GM18526 (cell line): ENCODE results near the gene PRM3.
A peak's percentile ranks its signal among the peaks of the same experiment; 100 is the strongest.

ENCODE experiments used
- POLR2A ChIP-seq: IDR thresholded peaks from 3 replicates; pipeline ENCODE4 v1.6.1; 2011; ENCODE audit not compliant: insufficient read length; ENCODE audit errors: extremely low read depth

Gene PRM3

DNA sequence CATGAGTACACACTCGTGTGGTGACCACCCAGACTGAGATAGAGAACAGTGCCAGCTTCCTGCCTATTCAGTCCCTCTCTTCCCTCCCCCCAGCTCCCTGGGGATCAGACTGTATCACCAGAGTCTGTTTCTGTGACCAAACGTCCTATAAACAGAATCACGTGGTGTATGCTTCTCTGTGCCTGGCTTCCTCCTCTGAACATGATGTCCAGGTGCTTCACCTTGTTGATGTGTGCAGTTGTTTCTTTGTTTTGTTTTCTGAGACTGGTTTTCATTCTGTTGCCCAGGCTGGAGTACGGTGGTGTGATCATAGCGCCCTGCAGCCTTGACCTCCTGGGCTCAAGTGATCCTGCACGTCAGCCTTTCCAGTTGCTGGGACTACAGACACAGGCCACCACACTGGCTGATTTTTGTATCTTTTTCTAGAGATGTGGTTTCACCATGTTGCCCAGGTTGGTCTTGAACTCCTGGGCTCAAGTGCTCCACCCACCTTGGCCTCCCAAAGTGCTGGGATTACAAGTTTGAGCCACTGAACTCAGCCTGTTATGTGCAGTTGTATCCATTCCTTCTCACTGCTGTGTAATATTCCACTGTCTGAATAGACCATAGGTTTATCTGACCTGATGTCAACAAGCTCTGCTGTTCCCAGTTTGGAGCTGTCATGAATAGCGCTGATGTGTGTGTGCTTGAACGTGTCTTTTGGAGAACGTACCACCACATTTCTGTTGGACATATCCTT lies 36.6 kb upstream of the PRM3 start:
- no peak for TF ChIP-seq POLR2A

DNA sequence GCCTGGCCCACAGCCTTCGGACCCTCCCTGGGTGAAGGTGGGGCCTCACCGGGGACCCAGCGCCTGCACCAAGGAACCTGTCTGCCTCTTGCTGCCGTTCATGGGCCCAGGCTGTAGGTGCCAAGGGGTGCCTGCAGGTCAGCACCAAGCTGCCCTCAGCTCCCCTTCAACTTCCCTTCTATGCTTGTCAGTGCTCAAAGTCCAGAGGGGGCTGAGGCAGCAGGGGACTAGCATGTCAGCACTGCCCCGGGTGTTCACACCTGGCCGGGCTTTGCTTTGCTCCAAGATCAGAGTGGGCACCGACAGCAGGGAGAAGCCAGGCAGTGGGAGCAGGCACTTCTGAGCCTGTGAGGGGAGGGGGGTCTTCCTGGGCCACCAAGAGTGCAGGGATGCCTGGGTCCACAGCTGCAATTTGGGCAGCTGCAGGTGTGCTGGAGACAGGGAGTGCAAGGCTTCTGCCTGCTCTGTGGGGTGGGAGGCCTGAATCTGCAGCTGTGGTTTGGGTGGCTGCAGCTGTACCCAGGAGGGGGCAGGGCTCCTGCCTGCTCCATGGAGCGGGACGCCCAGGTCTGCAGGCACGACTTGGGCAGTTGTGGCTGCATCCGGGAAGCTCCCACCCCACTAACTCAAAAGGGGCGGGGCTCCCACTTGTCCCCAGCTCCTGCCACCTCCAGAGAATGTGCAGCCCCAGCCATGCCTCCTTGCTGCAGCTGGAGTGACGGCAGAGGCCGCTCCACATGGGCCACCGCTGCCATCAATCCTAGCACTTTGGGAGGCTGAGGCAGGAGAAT lies 35.3 kb upstream of the PRM3 start:
- TF ChIP-seq POLR2A, result no peak

DNA sequence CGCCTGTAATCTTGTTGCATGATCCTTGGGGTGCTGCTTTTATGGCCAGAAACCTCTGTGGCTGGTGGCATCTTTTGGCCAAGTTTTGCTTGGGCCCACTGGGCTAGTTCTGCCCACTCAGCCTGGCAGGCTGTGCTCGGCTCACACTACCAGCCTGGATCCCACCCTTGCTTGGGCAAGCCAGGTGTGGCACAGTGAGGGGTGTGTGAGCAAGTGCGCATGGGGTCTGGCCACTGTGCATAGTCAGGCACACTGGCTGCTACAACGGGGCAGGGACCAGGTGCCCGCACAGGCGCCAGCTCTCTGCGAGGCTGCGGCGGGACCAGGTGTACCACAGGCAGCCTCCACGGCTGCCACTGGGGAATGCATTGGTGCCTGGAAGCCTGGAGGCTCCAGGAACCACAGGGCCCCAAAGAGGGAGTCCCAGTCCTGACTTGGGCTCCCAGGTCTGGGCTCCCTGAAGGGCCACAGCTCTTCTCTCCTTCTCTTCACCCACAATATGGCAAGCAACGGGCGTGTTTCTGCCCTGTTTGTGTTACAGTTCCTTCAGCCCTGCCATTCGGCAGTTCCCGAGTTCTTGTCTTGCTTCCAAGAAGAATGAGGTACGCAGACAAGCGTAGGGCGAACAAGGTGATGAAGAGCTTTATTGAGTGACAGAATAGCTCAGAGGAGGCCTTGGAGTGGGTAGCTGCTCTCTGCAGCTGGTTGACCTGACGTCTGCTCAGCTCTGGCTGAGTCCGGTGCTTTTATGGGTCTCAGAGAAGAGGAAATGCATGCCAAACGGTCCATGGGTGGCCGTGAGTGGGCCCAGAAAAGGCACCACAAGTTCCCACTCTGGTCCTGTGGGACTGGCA lies 34.4 kb upstream of the PRM3 start:
- TF ChIP-seq POLR2A, result no peak

- no peak for TF ChIP-seq POLR2A
These were observed 33.7 kb upstream of the PRM3 start for GRCh38 chr16:11306997-11307638.

GRCh38 chr16:11306381-11306780 lies 33.0 kb upstream of the PRM3 start:
- no peak for TF ChIP-seq POLR2A

DNA sequence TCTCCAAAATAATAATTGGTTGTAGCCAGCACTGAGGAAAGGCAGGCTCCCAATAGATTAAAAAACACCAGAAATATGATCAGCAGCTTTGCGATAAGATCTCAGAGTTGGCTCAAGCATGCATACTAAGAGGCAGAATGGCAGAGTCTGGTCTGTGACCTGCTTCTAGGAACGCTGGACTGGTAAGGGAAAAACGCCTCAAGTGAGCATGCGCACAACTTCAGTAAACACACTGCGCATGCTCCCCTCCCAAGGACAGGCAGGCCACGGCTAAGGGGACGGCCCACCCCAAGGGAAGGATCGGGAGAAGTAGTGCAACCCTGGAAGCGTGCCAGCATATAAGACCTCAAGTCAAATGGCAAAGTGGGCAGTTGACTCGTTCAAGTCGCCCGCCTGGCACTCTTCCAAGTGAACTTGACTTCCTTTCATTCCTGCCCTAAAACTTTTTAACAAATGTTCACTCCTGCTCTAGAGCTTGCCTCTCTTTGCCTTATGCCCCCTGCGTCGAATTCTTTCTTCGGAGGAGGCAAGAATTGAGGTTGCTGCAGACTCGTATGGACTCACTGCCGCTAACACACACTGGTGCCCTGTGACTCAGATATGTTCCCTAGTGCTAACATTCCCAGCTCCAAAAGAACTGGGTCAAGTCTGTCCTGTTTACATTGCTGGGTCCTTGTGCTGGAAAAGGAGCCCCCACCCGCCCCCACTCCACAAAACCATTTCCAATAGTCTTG lies 30.1 kb upstream of the PRM3 start:
- TF ChIP-seq POLR2A, result no peak

- TF ChIP-seq POLR2A, result no peak
These were observed 29.5 kb upstream of the PRM3 start for GRCh38 chr16:11302977-11303376.

- no peak for TF ChIP-seq POLR2A
These were observed 28.4 kb upstream of the PRM3 start for GRCh38 chr16:11301645-11302501.

DNA sequence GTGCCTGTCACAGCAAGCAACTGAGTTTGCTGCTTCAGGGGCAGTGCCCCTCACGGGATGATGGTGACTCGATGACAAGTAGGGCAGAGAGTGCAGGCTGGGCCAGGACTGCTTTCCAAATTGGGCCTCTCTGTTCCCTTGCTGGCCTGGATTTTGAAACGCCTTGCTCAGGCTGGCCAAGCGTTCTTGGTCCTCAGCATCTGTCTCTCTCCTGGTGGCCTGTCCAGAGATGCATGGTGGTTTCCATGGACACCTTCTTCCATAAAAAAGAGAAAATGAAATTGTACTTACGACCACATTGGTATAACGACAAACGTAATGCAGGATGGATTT lies 27.1 kb upstream of the PRM3 start:
- TF ChIP-seq POLR2A, result no peak

- no peak for TF ChIP-seq POLR2A
These were observed 26.6 kb upstream of the PRM3 start for GRCh38 chr16:11299865-11300559.

GRCh38 chr16:11298143-11298900 lies 24.9 kb upstream of the PRM3 start:
- TF ChIP-seq POLR2A, result no peak

DNA sequence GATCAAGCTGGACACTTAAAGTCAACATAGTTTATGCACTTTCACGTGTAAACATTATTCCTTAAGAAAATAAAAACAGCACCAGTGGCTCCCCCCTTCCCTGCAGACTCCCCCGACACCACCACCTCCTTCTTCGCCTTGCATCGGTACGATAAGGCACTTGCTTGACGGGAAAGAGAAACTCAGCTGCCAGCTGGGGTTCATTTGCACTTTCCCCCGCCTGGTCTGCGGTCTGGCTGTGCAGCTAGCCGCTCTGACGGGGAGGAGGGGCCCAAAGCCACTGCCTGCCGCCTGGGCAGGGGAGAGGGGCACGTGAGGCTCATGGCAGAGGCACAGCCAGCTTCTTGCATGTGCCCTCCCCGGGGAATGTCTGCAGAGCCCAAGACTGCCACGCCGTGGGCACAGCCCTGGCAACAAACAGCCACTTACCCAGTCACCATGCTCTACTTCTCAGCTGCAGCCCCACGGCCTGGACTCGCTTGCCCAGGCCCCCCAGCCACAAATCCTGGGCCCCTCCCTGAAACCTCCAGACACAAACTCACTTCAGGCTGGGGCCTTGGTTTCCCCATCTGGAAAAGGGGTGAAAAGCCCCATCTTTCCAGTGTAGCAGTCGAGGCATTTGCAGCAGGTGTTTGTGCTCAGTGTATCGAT lies 24.2 kb upstream of the PRM3 start:
- TF ChIP-seq POLR2A, result peak; percentile 41
